HG03060 (cell line): ENCODE results near the gene NEK3.
"Not testable (repeated sequence)": the region's sequence is repeated elsewhere in the genome, so short reads cannot be mapped to it uniquely, and the experiment has no call there.

Source experiments
- ATAC-seq: cut with Tn5 transposase; IDR thresholded peaks from one replicate; pipeline ENCODE4 v1.9.1; 2021; ENCODE audit warnings: low read depth, moderate number of reproducible peaks; ENCODE audit not compliant: unreplicated experiment

Gene NEK3

DNA sequence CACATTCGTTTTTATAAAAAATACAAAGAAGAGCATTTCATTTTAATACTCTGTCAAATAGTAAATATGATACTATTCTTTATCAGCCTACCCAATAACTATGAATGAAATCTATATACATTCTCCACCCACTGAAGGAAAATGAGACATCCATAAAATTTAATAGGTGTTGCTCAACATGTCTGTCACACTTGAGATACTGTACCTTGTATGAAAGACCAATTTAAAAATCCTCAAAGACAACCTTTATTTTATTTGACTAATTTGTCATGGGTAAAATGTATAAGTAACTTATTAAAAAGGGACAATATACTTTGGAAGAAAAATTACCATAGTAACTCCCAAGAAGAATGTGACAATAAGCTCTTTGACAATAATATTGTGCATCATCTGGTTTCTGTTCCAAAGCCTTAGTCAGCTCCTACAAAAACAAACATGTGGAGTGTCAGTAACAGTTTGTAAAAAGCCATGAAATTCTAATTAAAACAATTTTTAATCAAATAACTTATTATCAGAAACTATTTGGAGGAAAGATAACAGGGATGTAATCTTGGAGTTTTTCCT, 11.5 kb upstream of the NEK3 start:
- not testable (repeated sequence) for ATAC-seq

DNA sequence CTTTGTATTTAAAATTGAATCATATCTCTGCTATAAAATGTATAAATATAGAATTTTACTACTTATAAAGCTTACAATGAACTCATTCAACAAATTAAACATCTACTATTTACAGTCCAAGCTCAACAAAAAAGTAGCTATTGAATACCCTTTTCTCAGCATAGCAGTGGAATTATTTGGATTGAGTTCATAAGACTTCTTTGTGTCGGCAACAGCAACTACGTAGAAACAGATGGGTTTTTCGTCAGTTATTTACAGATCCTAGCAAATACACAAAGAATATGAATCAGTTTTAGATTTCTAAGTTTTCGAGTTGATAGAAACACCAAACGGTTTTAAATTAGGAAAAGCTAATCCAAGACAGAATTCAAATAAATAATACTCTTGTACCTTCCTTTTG, 10.4 kb upstream of the NEK3 start:
- no peak for ATAC-seq

DNA sequence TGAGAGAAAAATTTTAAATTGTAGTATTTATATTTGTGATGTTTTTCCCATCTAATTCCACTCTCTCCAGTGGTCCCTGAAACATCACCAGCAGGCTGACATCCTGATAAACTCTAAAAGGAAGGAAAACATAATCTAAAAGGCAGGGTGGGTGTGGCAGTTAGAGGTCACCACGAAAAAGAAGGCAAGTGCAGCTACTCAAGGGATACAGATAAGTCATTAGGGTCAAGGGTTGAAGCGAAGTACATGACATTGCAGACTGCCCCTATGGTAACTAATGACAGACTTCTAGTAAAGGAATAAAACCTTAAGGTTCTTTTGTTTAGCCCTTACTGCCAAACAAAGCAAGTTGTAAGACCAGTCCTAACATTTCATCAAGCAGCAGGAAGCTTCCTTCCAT, 6.0 kb upstream of the NEK3 start:
- ATAC-seq: no peak

DNA sequence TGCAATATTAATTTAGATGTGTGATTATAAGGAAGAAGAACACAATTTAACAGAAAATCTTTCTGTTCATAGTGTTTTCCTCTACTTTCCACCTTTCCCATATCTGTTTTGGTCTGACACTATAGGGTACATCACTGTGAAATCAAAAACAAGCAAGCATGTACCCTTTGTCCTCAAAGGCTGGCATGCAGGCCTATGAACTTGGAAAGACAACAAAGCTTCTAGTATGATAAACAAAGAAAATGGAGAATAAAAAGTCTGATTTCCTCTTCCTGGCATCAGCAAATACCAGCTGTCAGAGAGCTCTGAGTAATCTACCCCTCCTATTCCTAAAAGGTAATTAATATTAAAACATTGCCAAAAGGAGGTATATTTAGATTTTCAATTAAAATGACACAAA, 5.6 kb upstream of the NEK3 start:
- no peak for ATAC-seq

DNA sequence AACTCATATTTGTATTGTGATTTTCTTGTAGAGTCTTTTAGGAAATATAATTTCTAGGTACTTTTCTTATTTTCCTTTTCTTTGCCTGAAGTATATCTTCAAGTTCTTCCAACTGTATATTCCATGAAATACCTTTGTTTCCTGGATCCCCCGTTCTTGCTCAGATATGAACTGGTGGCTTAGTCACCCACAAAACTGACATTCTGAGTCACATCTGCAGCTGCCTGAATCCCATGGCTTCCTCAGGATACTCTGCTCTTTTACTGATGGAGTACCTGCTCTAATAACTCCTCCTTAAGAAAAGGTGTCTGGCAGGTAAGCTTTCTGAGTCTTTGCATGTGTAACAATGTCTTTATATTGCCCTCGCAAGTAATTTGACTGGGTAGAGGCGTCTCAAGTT, 4.5 kb upstream of the NEK3 start:
- ATAC-seq: not testable (repeated sequence)

DNA sequence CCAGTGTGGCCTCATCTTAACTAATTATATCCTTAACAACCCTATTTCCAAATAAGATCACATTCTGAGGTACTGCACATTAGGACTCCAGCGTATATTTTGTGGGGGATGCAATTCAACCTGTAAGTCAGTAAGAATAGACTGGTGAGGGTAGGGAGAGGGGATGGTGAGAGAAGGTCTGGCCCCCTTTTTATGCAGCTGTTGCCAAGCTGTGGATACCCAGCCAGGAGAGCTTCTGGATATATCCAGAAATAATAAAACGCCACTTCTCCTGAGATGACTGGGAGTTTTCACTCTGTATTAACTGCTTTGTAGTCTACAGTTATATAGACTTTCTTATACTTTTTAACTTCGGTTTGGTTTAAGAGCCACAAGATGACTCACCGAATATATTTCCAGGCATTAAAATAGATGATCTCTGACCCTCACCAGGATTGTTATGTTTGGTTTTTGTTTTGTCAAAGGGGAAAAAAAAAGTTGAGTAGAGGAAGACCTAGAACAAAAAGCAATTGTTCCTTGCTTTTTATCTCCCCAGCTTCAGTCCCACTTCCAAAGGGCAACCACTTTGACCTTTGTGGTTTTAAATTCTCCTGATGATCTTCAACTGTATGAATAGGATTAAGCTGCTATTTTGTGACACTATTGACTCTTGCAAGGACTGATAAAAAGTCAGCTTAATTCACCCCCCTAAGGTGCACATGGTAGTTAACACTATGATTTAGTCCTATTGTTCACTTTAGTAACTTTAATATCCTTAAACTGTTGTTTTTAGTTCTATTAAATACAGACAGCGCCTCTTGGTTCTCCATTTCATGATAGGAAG, 3.1 kb upstream of the NEK3 start:
- no peak for ATAC-seq

DNA sequence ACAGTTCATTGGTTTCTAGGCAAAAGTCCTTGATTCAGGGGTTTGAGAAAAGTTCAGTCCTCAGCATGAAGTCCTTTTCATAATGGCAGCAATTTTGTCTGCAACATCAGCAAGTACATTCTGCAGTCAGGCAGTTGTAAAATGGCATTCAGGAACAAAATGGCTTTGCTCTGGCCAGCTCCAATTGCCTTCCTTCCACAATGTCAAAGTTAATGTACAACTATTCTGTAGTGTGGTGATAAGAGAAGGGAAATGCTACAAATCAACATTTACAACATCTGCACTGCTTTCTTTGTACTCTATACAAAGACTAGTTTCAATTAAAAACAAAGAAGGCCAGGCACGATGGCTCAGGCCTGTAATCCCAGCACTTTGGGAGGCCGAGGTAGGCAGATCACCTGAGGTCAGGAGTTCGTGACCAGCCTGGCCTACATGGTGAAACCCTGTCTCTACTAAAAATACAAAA, 1.8 kb upstream of the NEK3 start:
- no peak for ATAC-seq

DNA sequence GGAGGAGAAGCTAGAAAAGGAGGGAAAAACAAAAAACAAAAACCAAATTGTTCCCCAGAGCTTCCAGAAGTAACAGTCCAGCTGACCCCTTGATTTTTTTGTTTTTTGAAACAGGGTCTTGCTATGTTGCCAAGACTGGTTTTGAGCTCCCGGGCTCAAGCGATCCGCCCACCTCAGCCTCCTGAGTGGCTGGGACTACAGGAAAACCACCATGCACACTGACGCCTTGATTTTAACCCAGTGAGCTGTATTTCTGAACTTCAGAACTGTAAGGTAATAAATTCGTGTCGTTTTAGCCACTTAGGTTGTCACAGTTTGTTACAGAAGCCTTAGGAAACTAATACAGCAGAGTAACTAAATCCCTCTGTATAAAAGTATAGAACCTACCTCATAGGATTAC, 1.1 kb upstream of the NEK3 start:
- no peak for ATAC-seq

DNA sequence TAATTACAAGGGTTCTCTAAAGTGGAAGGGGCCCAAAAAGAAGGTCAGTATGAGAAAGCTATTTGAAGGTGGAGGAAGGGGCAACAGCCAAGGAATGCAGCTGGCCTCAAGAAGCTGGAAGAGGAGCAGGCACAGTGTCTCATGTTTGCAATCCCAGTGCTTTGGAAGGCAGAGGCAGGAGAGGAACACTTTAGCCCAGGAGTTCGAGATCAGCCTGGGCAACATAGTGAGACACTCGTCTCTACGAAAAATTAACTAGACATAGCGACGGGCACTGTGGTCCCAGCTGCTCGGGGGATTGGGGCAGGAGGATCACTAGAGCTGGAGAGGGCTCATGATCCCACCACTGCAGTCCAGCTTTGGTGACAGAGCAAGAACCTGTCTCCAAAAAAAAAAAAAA, 656 bp upstream of the NEK3 start:
- ATAC-seq: no peak

DNA sequence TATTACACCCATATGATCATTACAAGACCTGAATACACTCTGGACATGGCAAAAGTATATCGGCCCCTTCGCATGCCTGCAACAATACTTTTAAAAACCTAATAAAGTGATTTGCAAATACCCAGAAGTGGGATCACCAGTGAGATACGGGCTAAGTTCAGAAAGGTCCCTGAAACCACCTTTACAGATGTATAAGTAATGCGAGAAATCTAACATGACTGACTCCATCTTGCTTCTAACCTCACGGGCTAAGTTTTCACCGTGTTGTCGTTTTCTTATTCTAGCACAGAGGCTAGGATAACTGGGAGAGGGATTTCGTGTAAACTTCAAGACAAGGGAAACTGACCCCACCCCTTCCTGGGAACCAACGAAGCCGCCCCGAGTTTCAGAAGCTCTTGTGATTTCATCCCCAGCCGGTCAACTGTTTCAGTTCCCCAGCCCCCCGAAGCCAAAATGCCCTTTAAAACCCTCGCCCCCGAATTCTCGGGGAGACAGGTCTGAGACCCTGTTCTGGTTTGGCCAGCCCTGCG, 703 bp downstream of the NEK3 start:
- ATAC-seq: no peak

DNA sequence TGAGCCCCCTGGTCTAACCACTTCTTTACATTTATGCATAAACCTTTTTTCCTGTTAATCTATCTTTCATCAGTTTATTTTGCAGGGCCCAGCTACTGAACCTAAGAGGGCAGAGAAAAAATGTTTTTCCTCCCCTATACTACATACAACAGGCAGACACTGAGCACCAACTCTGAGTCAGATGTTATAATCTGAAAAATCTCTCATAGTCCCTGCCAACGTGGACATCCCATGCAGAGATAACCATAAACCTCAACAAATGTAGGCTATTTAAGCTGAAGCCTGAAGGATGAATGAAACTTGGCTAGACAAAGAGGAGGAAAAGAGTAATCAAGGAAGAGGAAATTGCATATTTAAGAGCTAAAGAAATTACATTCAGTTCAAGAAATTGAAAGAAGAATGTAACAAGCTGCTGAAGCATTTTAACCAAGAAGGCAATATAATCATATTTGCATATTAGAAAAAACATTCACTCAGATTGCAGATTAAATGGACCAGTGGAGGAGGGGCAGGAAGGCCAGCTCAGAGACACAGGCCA, 2.6 kb downstream of the NEK3 start:
- ATAC-seq: no peak

DNA sequence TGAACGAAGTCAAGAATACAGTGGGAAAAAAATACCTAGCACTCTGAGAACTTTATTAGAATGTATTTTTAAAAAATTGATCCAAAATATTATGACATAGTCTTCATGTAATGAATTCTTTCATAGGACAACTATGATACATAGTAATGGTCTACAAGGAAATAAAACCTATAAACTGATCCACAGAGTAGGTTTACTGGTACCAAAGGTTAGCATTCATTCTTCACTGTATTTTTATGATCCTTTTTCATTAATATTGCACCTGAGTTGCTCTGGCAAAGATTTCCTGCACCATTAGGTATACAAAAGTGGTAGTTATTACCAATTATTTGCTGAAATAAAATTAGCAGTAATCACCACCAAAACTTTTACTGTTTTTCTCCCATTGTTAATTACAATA, 4.2 kb downstream of the NEK3 start:
- ATAC-seq: no peak

DNA sequence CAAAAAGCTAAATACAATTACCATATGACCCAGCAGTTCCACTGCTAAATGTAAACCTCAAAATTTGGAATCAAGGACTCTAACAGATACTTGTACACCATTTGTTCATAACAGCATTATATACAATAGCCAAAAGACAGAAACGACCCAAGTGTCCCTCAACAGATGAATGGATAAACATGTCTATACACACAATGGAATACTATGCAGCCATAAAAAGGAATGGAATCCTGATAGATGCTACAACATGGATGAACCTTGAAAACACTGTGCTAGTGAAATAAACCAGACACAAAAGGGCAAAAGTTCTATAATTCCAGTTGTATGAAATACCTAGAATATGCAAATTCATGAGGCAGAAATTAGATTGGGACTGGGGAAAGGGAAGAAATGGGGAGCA, 12.2 kb downstream of the NEK3 start:
- no peak for ATAC-seq

DNA sequence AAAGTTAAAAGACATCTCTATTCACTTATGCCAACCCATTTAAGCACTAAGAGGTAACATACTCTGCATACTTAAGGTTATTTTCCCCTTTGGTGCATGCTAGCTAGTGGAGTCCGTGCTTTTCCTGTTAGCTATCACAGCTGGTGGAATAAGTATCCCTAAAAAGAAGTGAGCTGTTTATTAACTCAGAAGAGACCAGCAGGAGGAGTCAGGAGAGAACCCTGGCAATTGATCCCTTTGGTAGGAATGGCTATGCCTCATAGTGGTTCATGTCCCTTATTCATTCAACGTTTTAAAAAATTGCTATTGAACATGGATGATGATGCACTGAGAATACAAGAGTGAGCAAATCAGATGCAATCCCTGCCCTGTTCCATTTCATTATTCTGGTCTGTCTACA, 18.1 kb downstream of the NEK3 start:
- ATAC-seq: no peak

DNA sequence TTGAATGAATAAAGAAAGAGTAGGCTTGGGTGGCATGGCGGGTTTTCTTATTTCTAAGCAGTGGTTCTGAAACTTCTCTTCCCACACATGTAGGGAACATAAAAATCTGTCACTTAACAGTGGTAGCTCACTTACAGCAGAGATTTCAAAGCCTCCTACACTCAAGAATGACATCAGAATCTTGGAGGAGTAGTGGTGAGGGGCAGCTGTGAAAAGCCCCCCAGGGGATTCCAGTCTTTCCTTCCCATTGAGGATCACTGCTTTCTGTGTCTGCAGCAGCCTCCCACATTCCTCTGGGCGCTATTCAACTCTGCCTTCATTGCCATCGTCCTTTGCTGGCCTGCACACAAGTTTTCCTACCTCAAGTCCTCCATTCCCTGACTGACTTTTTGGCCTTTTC, 21.9 kb downstream of the NEK3 start:
- no peak for ATAC-seq

DNA sequence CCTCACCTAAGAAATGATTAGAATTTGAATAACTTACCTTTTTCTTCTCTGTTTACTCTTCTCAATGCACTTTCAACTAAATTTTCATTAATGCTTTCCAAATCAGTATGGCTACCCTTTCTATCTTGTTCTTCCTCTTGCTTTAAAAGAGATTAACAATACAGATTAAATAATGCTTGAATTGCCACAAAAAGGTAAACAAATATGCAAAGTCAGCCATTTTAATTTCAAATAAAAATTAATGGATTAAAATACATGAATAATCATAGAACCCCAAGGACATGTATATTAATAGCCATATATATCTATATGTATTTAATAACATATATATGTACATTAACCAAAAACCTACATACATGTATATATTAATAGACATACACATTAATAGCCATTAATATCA, 22.6 kb downstream of the NEK3 start:
- no peak for ATAC-seq

DNA sequence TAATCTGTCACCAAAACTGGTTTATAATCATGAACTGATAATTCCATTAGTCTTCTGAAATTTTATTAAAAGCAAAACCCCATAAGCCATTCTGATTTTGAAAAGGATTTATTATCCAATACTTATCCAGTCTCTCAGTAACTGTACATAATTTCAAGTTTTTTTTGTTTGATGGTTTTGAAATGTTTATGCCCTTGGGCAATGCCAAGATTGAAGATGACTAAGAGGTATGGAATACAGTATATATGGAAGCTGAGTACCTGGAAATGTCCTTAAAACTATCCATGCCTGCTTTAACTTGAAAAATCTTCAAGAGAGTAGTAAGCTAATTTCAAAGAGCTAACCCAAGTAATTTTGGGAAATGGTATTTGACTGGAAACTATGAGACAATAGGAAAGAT, 28.8 kb downstream of the NEK3 start:
- no peak for ATAC-seq

DNA sequence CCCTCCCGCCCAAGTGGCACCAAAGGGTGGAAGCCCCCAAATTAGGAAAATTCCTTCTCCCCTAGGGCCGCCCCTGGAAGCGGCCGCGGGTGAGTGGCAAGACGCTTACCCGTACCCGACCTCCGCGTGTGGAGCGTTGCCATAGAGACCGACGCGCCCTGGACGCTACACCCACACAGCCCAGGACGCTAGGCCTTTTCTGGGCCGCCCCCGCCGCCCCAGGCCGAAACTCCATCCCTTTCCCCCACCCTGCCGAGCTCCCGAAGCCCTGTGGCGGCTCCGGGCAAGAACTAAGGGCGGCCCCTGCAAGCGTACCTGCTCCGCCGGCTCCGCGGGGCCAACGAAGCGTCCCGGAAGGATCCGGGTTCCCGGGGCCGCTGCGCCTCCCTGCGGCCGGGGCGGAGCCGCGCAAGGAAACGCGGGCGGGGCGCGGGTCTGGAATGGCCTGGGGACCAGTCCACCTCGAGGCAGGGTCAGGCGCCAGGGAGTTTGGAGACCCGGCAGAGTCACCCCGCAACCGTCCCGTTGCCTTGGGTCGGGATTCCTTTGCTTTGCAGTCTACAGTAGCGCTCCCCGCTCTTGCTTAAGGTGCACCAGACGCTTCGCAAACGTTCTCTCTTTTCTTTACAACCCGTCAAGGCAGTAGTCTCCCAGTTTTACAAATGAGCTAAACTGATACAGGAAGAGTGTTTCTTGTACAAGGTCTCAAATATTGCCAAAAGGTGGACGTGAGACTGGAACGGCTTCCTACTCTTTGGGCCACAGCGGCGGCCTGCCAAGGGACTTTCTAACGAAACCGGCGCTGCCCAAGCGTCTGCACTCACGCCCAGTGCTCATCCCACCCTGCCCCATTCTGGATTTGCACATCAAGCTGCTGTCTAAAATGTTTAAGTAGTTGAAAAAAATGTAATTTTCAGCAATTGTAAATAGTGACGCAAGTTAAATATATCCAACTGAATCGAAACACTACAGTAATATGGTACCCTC, 30.4 kb downstream of the NEK3 start, which contains the start of gene NEK5:
NEK5 (minus strand) TSS at position 360 of the 987 bp plus-strand sequence. CDS start 1,591 bp downstream, outside the sequence.
- ATAC-seq: no peak

DNA sequence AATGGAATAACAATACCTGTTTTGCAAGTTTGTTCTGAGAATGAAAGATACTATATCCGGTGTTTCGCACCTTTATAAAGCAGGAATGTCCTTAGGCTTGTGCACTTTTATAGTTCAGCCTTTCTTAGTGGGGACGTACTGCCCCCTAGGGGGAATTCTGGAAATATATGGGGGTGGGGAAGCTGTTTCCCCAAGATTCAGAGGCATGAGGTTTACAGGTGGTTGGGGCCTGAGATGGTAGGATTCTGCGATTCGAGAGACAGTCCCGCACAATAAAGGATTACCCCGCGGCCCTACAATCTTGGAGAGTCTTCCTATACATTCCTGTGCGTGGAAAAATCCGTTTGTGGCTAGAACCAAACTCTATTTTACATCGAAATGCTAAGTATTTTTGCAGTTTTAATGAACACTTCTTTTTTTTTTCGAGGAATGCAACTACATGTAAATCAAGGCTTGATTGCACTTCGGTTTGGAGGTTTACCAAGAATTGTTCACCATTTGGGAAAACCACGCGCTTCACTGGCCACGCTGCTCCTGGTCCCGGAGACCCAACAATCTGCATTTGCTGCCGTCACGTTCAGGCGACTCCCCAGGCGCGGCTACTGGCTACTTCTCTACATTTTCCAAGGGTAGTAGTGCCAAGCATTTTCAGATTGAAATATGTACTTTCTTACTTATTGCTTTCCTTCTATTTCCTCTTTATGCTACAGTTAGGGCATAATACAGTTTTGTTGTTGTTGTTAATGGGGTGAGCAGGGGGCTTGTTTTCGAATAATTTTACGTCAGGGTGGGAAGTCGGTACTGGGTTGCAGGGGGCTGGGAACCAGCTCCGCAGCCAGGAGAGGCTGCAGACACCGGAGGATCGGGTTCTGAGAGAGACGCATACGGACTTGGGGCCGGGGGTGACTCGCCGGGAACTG, 31.4 kb downstream of the NEK3 start:
- no peak for ATAC-seq
